ENCODE data around the gene MLF2. TPM values are rescaled to one million over a fixed set of nuclear protein-coding genes. Genes with fewer than 3 reads are reported as not detected.

Gene MLF2
- polyA plus RNA-seq, 1 donor from 2014 or later: 134 TPM

GRCh38 chr12:6777386-6777785 lies 24.4 kb upstream of the MLF2 start:
- H3K4me2 ChIP-seq (ENCODE audit: low read length): no peak overlapping the region
- no peak overlapping the region for H3K27ac ChIP-seq (ENCODE audit: low read length)
- no peak overlapping the region for H3K9ac ChIP-seq (ENCODE audit: low read length)
- no peaks in the 10 kb centered on the region for H4K20me1 ChIP-seq (ENCODE audit: insufficient read depth)
- H3K9me2 ChIP-seq (ENCODE audit: insufficient read depth, low read length): no peaks in the 10 kb centered on the region
- no peak overlapping the region for H2AFZ ChIP-seq (ENCODE audit: low read depth, low read length)
- TF ChIP-seq POLR2AphosphoS5 (IDR thresholded peaks at IDR 0.05) (no peak), SMC3 (conservative IDR thresholded peaks at IDR 0.05; ENCODE audit: poor library complexity) (no peak), MXI1 (conservative IDR thresholded peaks at IDR 0.05; ENCODE audit: poor library complexity, severe bottlenecking) (no peak), TAF1 (IDR thresholded peaks at IDR 0.05; ENCODE audit: low read depth) (no peak), CTCF (IDR thresholded peaks at IDR 0.05; ENCODE audit: poor library complexity, severe bottlenecking) (no peak), EP300 (conservative IDR thresholded peaks at IDR 0.05; ENCODE audit: poor library complexity, severe bottlenecking) (no peak), RAD21 (conservative IDR thresholded peaks at IDR 0.05) (no peak), EZH2 (IDR thresholded peaks at IDR 0.05; ENCODE audit: borderline replicate concordance, insufficient read depth, low read length, poor library complexity, severe bottlenecking) (no peak), REST (IDR thresholded peaks at IDR 0.05; ENCODE audit: borderline replicate concordance) (no peak)
- peaks cover 3% of the 10 kb centered on the region for H3K36me3 ChIP-seq (ENCODE audit: insufficient read depth, low read length)
- no peak overlapping the region for H3K4me3 ChIP-seq (ENCODE audit: low read length)
- no peaks in the 10 kb centered on the region for H3K79me2 ChIP-seq (replicated peaks; ENCODE audit: insufficient read depth, low read length)
- no peaks in the 10 kb centered on the region for H3F3A ChIP-seq (ENCODE audit: insufficient read depth, low read length, poor library complexity, severe bottlenecking)
- H3K9me3 ChIP-seq (ENCODE audit: low read length): no peaks in the 10 kb centered on the region
- H3K27me3 ChIP-seq (ENCODE audit: insufficient read depth, low read depth, low read length): no peaks in the 10 kb centered on the region

GRCh38 chr12:6775185-6776174 lies 22.5 kb upstream of the MLF2 start:
- Histone ChIP-seq H3K27me3 (ENCODE audit: insufficient read depth, low read depth, low read length) (no peaks in the 10 kb centered on the region), H2AFZ (ENCODE audit: low read depth, low read length) (no peak overlapping the region), H3K4me2 (ENCODE audit: low read length) (no peak overlapping the region), H3K9me3 (ENCODE audit: low read length) (no peaks in the 10 kb centered on the region), H4K20me1 (ENCODE audit: insufficient read depth) (peaks cover 6% of the 10 kb centered on the region), H3K36me3 (ENCODE audit: insufficient read depth, low read length) (peaks cover 7% of the 10 kb centered on the region), H3F3A (ENCODE audit: insufficient read depth, low read length, poor library complexity, severe bottlenecking) (no peaks in the 10 kb centered on the region), H3K9me2 (ENCODE audit: insufficient read depth, low read length) (no peaks in the 10 kb centered on the region), H3K27ac (ENCODE audit: low read length) (no peak overlapping the region), H3K9ac (ENCODE audit: low read length) (no peak overlapping the region), H3K79me2 (replicated peaks; ENCODE audit: insufficient read depth, low read length) (peaks cover 13% of the 10 kb centered on the region), H3K4me3 (ENCODE audit: low read length) (no peak overlapping the region)
- TF ChIP-seq REST (IDR thresholded peaks at IDR 0.05; ENCODE audit: borderline replicate concordance) (no peak), RAD21 (conservative IDR thresholded peaks at IDR 0.05) (no peak), MXI1 (conservative IDR thresholded peaks at IDR 0.05; ENCODE audit: poor library complexity, severe bottlenecking) (no peak), POLR2AphosphoS5 (IDR thresholded peaks at IDR 0.05) (no peak), CTCF (IDR thresholded peaks at IDR 0.05; ENCODE audit: poor library complexity, severe bottlenecking) (no peak), TAF1 (IDR thresholded peaks at IDR 0.05; ENCODE audit: low read depth) (no peak), EZH2 (IDR thresholded peaks at IDR 0.05; ENCODE audit: borderline replicate concordance, insufficient read depth, low read length, poor library complexity, severe bottlenecking) (no peak)
